ENCODE measurements around the gene ZNF552.

GRCh38 chr19:57776764-57777296 is 37.9 kb downstream of the ZNF552 start:
- TF ChIP-seq SPI1 (IDR thresholded peaks at IDR 0.05; ENCODE audit: low read depth, low read length), result no peak
- no peak for TF ChIP-seq POLR2AphosphoS5 (IDR thresholded peaks at IDR 0.05; ENCODE audit: low read depth, low read length)
- TF ChIP-seq POLR2A (IDR thresholded peaks at IDR 0.05; ENCODE audit: low read depth, low read length), result no peak
- no peak for TF ChIP-seq PAX5 (IDR thresholded peaks at IDR 0.05; ENCODE audit: insufficient read depth, low read length, severe bottlenecking)
